Measurements from ENCODE around the gene TEN1. TPM values are rescaled to one million over a fixed set of nuclear protein-coding genes. Genes with fewer than 3 reads are reported as not detected.
"Not testable (repeated sequence)": the region's sequence is repeated elsewhere in the genome, so short reads cannot be mapped to it uniquely, and the experiment has no call there.

TEN1 gene
- total RNA-seq, 1 donor from 2014 or later: 8.5 TPM

DNA sequence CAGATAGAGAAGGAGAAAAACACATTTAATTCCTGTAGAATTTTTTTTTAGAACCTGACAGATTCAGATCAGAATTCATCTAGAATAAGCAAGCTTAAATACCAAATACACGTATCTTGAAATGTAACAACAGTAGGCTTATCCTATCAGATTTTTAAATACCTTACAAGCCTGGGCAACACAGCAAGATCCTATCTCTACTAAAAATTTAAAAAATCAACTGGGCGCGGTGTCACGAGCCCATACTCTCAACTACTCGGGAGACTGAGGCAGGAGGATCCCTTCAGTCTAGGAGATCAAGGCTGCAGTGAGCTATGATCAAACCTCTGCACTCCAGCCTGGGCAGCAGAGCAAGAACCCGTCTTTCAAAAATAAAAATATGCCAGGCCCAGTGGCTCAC is 13.6 kb upstream of the TEN1 start:
- Mint-ChIP-seq H3K27me3 (ENCODE audit: unreplicated experiment) (no peaks in the 10 kb centered on the region), H3K36me3 (ENCODE audit: unreplicated experiment) (no peaks in the 10 kb centered on the region)

GRCh38 chr17:75969044-75969443 is 10.0 kb upstream of the TEN1 start:
- H3K4me3 Mint-ChIP-seq (ENCODE audit: unreplicated experiment); H3K9me3 Mint-ChIP-seq (ENCODE audit: unreplicated experiment); H3K27me3 Mint-ChIP-seq (ENCODE audit: unreplicated experiment); H3K36me3 Mint-ChIP-seq (ENCODE audit: unreplicated experiment); H3K4me1 Mint-ChIP-seq (ENCODE audit: low read depth, unreplicated experiment); DNase-seq; H3K27ac Mint-ChIP-seq (ENCODE audit: unreplicated experiment): not testable (repeated sequence)

More for the DNA sequence above, 13.6 kb upstream of the TEN1 start:
- TF ChIP-seq CTCF (IDR thresholded peaks at IDR 0.05; ENCODE audit: partially characterized antibody, unreplicated experiment): no peak
- DNase-seq: no peak
- Mint-ChIP-seq H3K27ac (ENCODE audit: unreplicated experiment) (no peak overlapping the region), H3K4me3 (ENCODE audit: unreplicated experiment) (no peak overlapping the region), H3K9me3 (ENCODE audit: unreplicated experiment) (no peaks in the 10 kb centered on the region), H3K4me1 (ENCODE audit: low read depth, unreplicated experiment) (no peaks in the 10 kb centered on the region)

GRCh38 chr17:75970011-75970523 is 9.0 kb upstream of the TEN1 start:
- DNase-seq: no peak
- no peak for TF ChIP-seq CTCF (IDR thresholded peaks at IDR 0.05; ENCODE audit: partially characterized antibody, unreplicated experiment)
- no peaks in the 10 kb centered on the region for H3K36me3 Mint-ChIP-seq (ENCODE audit: unreplicated experiment)
- no peak overlapping the region for H3K27ac Mint-ChIP-seq (ENCODE audit: unreplicated experiment)
- no peak overlapping the region for H3K4me3 Mint-ChIP-seq (ENCODE audit: unreplicated experiment)
- no peaks in the 10 kb centered on the region for H3K4me1 Mint-ChIP-seq (ENCODE audit: low read depth, unreplicated experiment)
- peaks cover 1% of the 10 kb centered on the region for H3K9me3 Mint-ChIP-seq (ENCODE audit: unreplicated experiment)
- peaks cover 2% of the 10 kb centered on the region for H3K27me3 Mint-ChIP-seq (ENCODE audit: unreplicated experiment)

GRCh38 chr17:75970626-75971025 is 8.4 kb upstream of the TEN1 start:
- Mint-ChIP-seq H3K4me3 (ENCODE audit: unreplicated experiment) (no peak overlapping the region), H3K9me3 (ENCODE audit: unreplicated experiment) (peaks cover 1% of the 10 kb centered on the region), H3K36me3 (ENCODE audit: unreplicated experiment) (no peaks in the 10 kb centered on the region), H3K27ac (ENCODE audit: unreplicated experiment) (no peak overlapping the region), H3K4me1 (ENCODE audit: low read depth, unreplicated experiment) (peaks cover under 1% of the 10 kb centered on the region), H3K27me3 (ENCODE audit: unreplicated experiment) (peaks cover 2% of the 10 kb centered on the region)
- TF ChIP-seq CTCF (IDR thresholded peaks at IDR 0.05; ENCODE audit: partially characterized antibody, unreplicated experiment): no peak
- no peak for DNase-seq

GRCh38 chr17:75975187-75975586 is 3.9 kb upstream of the TEN1 start:
- H3K27me3 Mint-ChIP-seq (ENCODE audit: unreplicated experiment); H3K9me3 Mint-ChIP-seq (ENCODE audit: unreplicated experiment); H3K36me3 Mint-ChIP-seq (ENCODE audit: unreplicated experiment); H3K27ac Mint-ChIP-seq (ENCODE audit: unreplicated experiment); DNase-seq: not testable (repeated sequence)
- Mint-ChIP-seq H3K4me3 (ENCODE audit: unreplicated experiment) (peak overlapping the region; percentile 64), H3K4me1 (ENCODE audit: low read depth, unreplicated experiment) (peaks cover 14% of the 10 kb centered on the region)

DNA sequence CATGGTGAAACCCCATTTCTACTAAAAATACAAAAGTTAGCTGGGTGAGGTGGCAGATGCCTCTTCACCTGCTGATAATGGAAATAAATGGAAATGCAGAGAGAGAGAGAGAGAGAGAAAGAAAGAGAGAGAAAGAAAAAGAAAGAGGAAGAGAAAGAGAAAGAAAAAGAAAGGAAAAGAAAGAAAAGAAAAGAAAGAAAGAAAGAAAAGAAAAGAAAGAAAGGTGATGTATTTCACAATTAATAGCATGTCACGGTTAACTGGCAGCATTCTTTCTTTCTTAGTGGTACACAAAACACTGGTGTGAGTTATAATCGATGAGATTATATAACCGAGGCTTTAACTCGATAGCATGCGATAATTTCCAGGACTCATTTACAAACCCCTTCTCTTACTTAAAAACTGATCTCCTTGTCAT is 3.3 kb upstream of the TEN1 start:
- Mint-ChIP-seq H3K9me3 (ENCODE audit: unreplicated experiment) (peaks cover 7% of the 10 kb centered on the region), H3K36me3 (ENCODE audit: unreplicated experiment) (no peaks in the 10 kb centered on the region), H3K27ac (ENCODE audit: unreplicated experiment) (no peak overlapping the region), H3K27me3 (ENCODE audit: unreplicated experiment) (peaks cover 2% of the 10 kb centered on the region), H3K4me3 (ENCODE audit: unreplicated experiment) (peak overlapping the region; percentile 64), H3K4me1 (ENCODE audit: low read depth, unreplicated experiment) (peaks cover 14% of the 10 kb centered on the region)
- DNase-seq: no peak
- TF ChIP-seq CTCF (IDR thresholded peaks at IDR 0.05; ENCODE audit: partially characterized antibody, unreplicated experiment): no peak

Data from glutamatergic neuron (in vitro differentiated cells).